IPS DF 19.7 (cell line): ENCODE results near the gene CCPG1.
A peak's percentile ranks its signal among the peaks of the same experiment; 100 is the strongest.

Experiments
- DNase-seq: peaks from one replicate; pipeline ENCODE4 v3.0.0-alpha.2; 2013; ENCODE audit warnings: low read depth, low spot score

The CCPG1 gene

DNA sequence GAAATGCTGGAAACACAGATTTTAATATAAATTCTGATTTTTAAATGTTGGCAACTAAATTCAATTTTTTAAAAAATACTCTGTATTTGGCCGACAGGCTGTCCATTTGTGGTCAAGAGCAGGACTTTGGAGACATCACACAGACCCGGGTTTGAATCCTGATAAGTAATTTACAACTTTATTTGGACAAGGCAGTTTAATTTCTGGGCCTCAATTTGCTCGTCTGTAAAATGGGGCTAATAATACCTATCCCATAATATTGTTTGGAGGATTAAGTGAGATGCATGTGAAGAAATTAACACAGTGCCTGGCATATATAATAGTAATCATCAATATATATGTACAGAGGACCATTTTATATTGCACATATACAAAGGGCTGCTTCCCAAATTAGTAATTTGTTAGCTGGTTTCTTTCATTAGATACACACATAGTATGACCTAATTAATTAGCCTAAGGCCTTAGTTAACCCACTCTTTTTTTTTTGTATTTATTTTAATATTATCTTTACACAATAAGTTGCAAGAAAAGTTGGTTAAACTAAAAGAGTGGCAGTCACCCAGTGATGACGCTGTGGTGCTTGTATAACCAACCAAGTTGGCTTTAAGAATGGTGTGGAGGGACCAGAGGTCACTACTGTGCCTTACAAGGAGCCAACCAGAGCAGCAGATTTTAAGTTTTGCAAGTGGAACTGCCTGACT is 88.5 kb downstream of the CCPG1 start:
- no peak for DNase-seq

DNA sequence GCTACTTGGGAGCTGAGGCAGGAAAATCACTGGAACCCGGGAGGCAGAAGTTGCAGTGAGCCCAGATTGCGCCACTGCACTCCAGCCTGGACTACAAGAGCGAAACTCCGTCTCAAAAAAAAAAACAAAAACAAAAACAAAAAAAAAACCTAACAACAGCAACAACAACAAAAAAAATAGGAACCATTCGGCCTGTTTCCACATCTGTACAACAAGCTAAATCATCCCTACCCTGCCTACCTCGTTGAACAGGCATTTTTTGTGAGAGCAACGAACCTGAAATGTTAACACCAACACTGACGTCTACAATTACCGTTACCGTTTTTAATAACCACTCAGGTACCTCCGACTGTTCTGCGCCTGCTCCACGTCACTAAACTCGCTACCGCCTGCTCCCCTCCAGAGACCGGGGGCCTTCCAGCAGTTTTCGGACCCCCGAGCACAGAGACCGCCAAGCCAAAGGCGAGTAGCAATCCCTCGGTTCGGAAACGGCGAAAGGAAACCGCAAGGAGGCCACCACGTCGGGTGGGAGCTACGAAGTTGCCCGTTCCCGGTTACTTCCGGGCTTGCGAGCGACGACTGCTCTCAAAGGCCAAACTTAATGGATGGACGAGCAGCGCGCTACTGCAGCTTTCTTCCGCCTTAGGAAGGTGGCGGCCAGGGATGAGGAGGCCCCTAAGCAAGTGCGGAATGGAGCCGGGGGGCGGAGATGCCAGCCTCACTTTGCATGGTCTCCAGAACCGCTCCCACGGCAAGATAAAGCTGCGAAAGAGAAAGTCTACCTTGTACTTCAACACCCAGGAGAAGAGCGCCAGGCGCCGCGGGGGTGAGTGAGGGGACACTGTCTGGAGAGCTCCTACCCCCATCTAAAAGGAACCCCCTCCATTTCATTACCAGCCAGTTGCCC is 89.3 kb downstream of the CCPG1 start, which contains the start of the genes PIGB and PIGBOS1:
PIGB (plus strand) TSS at position 635 of the 907 bp plus-strand sequence; CDS start at position 664, 29 bp downstream.
PIGBOS1 (minus strand) TSS at position 536 of the 907 bp plus-strand sequence. CDS start 1,331 bp downstream, outside the sequence.
- DNase-seq, result peak; percentile 70
